GM21737 (cell line): Measurements from ENCODE around the gene SGO1.
"Not testable (repeated sequence)": the region's sequence is repeated elsewhere in the genome, so short reads cannot be mapped to it uniquely, and the experiment has no call there.

Experiments
- ATAC-seq: cut with Tn5 transposase; IDR thresholded peaks from one replicate; pipeline ENCODE4 v1.9.1; 2021; ENCODE audit warnings: mild to moderate bottlenecking, moderate library complexity; ENCODE audit not compliant: unreplicated experiment

Gene SGO1

DNA sequence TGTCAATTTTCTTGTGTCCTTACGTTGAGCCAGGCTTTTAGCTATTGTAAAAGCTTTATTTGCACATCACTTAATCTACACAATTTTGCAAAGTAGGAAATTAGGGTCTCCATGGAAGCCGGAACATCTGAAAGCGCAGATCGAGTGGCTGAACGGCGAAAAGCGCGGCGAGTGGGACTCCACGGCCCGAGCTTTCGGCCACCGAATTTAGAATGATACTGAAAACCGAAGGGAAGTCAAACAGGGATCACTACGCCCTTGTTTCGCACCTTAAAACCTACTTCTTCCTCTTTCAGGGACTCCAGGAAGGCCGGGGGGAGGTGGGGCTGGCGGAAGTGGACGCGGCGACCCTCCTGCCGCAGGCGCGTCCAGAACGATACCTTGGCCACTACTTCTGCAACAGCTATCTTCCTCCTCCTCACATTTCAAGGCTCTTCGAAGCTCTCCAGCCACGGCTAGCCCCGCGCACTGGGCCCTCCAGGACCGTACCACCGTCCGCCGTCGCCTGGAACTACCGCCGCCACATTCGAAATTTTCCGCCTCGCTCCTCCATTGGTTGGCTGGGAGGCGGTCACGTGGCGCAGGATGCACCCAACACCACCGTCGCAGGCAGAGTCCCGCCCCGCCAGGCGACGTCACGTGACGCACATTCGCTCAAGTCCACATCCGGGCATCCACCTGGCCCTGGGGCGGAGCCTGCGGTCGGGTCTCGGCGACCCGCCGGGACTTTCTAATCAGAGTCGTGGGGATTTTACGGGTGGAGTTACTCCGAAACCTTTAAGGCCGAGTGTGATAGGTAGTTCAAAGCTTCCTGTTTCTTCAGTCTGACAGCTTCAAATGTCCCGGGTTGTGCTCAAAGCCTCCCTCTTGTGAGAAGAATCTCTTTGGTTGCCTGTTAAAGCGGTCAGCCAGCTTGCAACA lies at the start of gene SGO1:
Gene SGO1, minus strand, starts transcription at position 528 of the 921 bp plus-strand sequence. CDS start 2,179 bp downstream, outside the sequence.
- peak; percentile 94 for ATAC-seq

DNA sequence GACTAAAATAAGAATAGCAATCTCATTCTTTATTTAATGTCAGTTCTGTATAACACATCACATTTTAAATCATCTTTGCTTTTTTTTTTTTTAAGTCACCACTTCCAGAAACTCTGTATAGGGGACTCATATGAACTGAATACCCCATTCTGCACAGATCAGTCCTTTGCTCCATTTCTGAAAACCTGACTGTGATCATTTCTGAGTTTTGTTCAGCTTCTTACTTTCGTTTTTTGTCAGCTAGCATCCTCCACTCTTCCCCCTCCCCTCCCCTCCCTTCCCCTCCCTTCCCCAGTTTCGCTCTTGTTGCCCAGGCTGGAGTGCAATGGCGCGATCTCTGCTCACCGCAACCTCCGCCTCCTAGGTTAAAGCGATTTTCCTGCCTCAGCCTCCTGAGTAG lies 49.8 kb upstream of the SGO1 start:
- ATAC-seq = no peak

DNA sequence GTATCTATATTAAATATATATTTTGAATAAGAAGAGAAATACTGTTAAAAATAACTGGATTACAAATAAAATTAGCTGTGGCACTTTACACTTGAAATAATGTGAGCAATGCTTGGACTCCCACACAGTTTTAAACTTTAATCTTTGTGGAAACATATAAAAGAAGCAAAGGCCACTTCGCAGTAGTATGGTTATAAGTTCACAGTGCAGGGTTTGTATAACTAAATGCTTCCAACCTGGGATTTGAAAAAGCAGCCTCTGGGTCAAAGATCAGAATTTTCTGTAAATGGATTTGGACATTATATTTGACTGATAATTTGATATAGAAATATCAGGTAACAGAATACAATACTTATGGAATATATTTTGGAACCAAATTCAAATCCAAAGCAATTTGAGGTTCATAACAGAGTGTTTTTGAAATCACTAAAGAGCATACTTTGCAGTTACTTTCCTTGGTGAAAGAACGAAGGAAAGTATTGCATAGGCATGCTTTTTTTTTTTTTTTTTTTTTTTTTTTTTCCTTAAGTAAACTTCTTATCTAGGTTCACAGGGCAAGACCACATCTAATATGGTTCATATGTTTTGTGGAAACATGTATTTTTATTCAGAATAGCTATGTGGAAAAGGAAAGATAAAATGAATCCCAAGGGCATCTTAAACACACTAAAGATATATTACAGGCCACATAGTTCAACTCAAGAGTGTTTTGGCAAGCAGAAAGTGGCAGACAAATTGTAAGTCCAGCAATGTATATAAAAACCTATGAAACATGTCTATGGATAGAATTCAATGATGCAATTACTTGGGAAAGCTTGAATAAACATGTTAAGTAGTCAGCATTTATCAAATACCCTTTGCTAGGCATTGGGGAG lies 47.1 kb upstream of the SGO1 start:
- no peak for ATAC-seq

DNA sequence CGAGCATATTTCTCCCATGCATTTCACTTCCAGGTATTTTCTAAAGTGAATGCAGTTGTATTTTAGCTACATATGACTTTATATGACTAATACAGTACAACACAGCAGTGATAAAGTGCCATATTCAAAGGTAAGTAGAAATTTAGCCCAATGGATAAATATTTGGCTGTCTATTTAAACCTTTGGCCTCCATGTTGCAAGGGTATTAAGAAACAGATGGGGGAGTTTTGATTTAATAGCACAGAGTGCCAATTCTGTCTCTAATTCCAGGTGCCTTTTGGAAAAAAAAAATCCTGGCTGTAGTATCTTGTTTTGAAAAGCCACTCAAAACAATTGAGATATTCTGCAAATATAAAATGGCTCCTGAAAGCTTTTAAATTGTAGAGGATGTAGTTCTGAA lies 44.9 kb upstream of the SGO1 start:
- ATAC-seq = no peak

DNA sequence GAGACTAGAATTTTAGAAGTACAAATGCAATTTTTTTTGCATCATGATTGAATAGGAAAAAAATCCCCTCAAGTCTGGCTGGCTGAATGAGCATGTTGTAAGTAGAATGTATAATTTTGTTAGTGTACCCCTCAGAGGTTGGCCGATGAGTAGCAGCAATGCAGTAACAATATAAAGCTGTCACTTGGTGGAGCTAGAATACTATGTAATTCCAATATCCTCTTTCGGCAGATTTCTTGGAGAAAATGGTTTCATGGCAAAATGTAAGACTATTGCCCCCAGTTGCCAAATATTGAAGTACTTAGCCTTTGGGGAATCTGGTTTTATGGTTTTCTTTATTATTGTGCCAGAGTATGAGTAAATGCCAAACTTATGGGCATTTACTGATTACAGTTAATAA lies 39.8 kb upstream of the SGO1 start:
- no peak for ATAC-seq

DNA sequence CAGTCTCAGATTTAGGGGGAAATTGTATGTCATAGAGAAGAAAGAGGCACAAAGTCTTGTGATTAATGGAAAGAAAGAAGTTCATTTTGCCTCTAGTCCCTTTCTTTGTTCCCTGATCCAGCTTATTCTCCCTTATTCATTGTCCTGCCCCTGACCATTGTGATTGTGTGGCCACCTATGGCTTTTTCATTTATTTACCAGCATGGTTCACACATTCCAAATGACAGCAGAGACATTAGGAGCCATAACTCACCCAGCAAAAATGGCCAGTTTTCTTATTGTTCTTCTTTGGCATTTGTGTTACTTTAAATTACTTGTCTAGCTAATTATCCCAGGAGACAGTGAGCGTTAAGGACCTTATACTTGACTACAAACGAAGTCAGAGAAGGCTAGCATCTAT lies 36.3 kb upstream of the SGO1 start:
- no peak for ATAC-seq

DNA sequence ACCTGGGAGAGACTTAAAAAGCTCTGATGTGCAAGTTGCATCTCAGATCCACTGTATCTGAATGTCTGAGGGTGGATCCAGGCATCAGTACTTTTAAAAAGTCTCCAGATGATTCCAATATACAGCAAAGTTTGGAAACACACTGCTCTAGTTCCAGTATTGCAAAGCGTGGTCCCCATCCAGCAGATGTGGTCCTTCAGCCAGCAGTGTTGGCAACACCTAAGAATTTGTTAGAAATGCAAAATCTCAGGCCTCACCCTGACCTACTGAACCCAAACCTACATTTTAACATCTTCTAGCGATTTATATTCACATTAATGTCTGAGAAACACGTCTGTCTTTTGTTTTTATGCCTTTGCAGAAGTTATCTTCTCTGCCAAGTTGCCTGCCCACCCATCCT lies 32.2 kb upstream of the SGO1 start:
- ATAC-seq = no peak

DNA sequence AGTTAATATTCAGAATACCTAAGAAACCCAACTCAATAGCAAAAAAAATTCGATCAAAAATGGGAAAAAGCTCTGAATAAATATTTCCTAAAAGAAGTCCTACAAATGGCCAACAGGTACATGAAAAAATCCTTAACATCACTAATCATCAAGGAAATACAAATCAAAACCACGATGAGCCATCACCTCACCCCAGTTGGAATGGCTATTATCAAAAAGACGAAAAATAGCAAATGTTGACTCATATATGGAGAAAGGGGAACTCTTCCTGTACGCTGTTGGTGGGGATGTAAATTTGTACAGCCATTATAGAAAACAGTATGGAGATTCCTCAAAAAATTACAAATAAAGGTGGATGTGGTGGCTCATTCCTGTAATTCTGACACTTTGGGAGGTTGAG lies 29.6 kb upstream of the SGO1 start:
- no peak for ATAC-seq

DNA sequence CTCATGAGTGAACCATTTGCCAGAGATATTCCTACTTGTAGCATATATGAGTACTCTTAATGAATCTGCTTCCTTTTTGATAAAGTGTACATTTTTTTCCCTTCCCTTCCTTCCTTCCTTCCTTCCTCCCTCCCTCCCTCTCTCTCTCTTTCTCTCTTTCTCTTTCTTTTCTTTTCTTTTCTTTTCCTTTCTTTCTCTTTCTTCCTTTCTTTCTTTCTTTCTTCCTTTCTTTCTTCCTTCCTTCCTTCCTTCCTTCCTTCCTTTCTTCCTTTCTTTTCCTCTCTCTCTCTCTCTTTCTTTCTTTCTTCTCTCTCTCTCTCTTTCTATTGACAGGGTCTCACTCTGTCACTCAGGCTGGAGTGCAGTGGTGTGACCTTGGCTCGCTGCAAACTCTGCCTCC lies 27.5 kb upstream of the SGO1 start:
- ATAC-seq = not testable (repeated sequence)

DNA sequence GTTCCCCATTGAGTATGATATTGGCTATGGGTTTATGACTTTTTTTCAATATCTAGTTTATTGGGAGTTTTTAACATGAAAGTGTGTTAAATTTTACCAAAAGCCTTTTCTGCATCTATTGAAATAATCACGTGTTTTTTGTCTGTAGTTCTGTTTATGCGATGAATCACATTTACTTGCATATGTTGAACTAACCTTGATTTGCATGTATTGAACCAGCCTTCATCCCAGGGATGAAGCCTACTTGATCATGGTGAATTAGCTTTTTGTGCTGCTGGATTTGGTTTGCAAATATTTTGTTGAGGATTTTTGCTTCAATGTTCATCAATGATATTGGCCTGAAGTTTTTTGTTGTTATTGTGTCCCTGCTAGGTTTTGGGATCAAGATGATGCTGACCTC lies 21.9 kb upstream of the SGO1 start:
- ATAC-seq = not testable (repeated sequence)

DNA sequence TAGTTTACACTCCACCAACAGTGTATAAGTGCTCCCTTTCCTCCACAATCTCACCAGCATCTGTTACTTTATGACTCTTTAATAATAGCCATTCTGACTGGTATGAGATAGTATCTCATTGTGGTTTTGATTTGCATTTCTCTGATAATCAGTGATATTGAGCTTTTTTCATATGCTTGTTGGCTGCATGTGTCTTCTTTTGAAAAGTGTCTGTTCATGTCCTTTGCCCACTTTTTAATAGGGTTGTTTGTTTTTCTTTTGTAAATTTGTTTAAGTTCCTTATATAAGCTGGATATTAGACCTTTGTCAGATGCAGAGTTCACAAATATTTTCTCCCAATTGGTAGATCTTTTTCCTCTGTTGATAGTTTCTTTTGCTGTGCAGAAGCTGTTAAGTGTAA lies 19.9 kb upstream of the SGO1 start:
- ATAC-seq = not testable (repeated sequence)

DNA sequence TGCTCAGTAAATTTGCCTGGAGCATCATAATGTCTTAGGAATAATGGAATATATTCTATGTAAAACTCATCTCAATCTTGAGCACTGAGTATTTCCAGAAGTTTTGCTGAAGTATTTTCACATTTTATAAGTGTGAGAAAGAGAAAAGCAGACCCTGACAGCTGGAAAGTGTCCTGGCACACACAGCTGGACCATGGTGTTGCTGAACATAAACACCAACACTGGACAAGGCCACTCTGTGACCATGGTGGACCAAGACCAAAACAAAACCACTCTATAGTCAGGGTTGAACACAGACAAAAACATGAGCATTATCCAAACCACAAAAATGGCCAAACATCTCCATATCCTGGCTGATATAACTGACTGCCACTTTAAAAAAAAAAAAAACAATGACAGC lies 15.1 kb upstream of the SGO1 start:
- no peak for ATAC-seq

DNA sequence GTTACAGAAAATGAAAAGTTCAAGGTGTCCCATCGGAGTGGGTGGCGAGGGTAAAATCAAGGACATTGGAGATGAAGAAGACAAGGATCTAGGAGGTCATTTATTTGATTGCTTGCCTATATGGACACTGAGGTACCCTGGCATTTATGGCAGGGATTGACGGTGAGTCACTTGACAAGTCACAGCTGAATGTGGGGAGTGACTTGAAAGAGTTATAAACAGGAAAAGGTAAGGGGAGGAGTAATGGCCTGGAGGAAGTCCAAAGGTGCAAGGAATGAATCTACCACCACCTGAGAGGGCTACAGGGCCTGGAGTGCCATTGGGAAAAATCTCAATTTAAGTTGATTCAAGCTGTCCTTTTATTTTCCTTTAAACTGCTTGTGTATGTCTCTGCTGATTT lies 11.8 kb upstream of the SGO1 start:
- no peak for ATAC-seq

DNA sequence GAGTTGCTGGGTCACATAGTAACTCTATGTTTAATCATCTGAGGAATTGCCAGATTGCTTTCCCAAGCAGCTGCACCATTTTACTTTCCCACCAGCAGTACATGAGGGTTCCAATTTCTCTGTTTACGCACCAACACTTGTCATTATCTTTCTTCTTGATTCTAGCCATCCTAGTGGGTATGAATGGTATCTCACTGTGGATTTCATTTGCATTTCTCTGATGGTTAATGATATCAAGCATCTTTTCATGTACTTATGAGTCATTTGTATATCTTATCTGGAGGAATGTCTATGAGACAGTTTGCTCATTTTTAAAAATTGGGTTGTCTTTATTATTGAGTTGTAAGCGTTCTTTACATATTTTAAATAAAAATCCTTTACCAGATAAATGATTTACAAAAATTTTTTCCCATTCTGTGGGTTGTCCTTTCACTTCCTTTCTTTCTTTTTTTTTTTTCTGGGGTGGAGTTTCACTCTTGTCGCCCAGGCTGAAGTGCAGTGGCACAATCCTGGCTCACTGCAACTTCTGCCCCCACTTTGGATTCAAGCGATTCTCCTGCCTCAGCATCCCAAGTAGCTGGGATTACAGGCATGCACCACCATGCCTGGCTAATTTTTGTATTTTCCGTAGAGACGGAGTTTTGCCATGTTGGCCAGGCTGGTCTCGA lies 8.9 kb upstream of the SGO1 start:
- no peak for ATAC-seq

DNA sequence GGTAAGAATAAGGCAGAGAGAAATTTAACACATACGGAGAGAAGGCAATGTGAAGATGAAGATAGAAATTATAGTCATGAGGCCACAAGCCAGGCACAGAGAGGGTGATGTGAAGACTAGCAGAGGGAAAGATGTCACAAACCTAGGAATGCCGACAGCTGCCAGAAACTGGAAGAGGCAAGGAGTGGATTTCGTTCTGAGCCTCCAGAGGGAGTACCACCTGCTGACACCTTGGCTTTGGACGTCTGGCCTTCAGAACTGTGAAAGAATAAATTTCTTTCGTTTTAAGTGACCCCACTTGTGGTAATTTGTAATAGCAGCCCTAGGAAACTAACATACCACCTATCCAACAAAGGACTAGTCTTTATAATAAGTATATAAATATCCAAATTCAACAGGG lies 5.0 kb upstream of the SGO1 start:
- ATAC-seq = no peak

DNA sequence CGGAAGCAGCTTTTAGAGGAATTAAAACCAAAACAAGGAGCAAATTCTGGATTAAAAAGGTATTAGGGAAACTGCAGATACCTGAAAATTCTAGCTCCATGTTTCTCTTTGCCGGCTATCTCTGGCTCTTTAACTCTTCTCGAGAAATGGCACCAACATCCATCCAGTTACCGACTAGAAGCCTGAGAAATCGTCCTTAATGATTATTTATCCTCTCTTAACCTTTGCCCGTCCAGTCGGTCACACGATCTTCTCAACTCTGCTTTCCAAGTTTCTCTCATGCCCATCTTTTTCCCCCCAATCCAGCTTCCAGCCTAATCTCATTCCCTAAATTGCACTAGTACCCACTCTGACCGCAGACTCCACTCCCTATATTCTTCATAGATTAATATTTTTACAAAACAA lies 596 bp upstream of the SGO1 start:
- peak; percentile 3 for ATAC-seq

DNA sequence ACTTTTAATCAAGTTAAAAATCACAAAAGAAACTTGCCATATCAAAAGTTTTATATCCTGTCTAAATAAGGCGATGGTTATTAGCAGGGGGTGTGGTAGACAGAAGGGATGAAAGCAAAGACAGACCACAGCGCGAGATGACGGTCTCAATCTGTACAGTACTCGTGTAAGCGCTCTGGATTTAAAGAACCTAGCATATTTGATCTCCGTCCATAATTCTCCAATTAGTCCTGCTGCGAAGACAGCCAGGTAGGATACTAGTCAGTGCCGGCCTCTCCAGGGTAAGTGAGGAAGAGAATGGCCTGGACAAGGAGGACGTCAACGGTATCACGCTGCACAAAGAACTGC lies 701 bp downstream of the SGO1 start:
- ATAC-seq = peak; percentile 7

DNA sequence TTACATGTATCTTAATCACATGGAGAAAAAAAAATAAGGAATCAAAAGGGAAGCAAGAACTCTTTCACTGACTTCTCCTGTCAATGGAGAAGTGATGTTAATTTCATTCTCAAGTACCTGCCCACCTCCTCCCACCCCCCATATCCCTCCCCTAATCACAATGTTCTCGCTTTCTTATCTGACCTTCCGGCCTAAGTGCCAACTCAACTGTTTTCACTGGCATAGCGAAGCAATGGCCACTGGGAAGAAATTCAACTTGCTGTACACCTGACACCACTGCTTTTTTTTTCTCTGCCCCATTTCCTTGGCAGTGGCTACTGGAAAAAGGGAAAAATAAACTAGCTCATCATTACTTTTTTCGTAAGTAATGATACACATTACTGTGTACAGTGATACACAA lies 3.8 kb downstream of the SGO1 start:
- ATAC-seq = no peak

DNA sequence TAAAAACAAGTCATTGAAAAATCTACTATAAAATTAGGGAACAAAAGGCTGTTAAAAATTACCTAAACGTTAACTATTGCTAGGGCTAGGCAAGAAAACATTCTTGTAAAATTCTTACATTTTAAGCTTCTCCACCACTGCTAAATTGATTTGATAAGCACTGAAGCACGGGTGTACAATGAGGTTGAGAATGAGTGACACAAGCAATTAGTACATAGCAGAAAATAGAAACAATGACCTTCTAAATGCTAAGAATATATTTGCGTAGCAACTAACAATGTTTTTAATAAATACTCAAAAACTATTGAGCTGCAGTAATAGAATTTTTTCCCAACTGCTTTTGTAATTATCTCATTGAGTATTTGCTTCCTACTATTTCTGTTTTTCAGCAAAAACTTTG lies 4.7 kb downstream of the SGO1 start:
- no peak for ATAC-seq

DNA sequence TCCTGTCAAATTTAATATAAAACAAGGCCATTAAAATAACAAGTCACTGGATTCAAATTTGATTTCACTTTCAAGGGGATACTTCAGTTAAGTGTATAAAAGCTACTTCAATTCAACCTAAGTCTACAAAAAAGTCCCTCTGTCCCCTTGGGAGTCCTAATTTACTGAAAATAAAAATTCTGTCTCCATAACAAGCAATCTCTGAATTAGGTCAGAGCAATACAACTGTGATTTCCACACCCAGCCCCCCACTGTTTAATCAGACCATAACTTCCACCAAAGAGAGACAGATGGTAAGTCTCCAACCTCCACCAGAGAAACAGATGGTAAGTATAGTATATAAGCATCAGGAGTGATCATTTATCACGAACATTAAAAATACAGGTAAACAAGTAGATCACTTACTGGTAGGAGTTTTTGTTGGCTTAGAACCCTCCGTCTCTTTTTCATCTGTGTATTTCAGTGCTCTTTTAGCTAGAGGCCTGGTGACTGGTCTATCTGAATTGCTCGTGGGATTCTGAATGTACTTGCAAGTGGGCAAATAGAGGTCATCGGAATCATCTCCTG lies 12.1 kb downstream of the SGO1 start:
- ATAC-seq = no peak

DNA sequence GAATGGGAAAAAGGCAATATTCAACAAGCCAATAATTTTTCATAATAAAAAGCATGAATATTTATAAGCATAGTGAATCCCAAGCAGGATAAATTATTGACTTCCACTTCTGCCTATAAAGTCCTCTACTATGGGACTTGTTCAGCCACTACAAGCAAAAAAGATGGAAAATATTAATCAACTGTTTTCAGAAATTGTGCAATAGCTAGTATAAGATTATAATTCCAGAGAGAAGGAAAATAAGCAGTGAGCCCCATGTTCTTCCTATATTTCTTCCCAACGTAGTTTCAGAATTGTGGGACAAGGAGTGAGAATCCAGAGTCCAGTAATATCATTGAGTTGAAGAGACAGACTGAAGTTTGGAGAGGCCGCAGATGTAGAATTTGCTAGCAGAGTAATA lies 24.3 kb downstream of the SGO1 start:
- no peak for ATAC-seq
